Measurements from ENCODE around the gene ITGA8.
A peak's percentile ranks its signal among the peaks of the same experiment; 100 is the strongest.
"Not testable (repeated sequence)": the region's sequence is repeated elsewhere in the genome, so short reads cannot be mapped to it uniquely, and the experiment has no call there.

ITGA8 gene

GRCh38 chr10:15605740-15606369 is 113.9 kb downstream of the ITGA8 start:
- DNase-seq = no peak

GRCh38 chr10:15603446-15604011 is 116.2 kb downstream of the ITGA8 start:
- DNase-seq = peak; percentile 16

GRCh38 chr10:15601819-15602218 is 117.9 kb downstream of the ITGA8 start:
- DNase-seq = no peak

GRCh38 chr10:15595260-15595659 is 124.5 kb downstream of the ITGA8 start:
- DNase-seq = no peak

- DNase-seq = no peak
These were observed 127.8 kb downstream of the ITGA8 start for GRCh38 chr10:15591937-15592336.

- no peak for DNase-seq
These were observed 128.3 kb downstream of the ITGA8 start for GRCh38 chr10:15591431-15591830.

- no peak for DNase-seq
These were observed 130.8 kb downstream of the ITGA8 start for GRCh38 chr10:15588635-15589508.

GRCh38 chr10:15588151-15588550 is 131.6 kb downstream of the ITGA8 start:
- no peak for DNase-seq

GRCh38 chr10:15587271-15587670 is 132.5 kb downstream of the ITGA8 start:
- DNase-seq = no peak

- DNase-seq = peak; percentile 80
These were observed 134.4 kb downstream of the ITGA8 start for GRCh38 chr10:15585303-15585715.

GRCh38 chr10:15582972-15583371 is 136.8 kb downstream of the ITGA8 start:
- DNase-seq = not testable (repeated sequence)

- DNase-seq = no peak
These were observed 140.1 kb downstream of the ITGA8 start for GRCh38 chr10:15579605-15580004.

GRCh38 chr10:15572531-15573045 is 147.1 kb downstream of the ITGA8 start:
- DNase-seq = no peak

GRCh38 chr10:15571575-15571974 is 148.1 kb downstream of the ITGA8 start:
- peak; percentile 35 for DNase-seq

GRCh38 chr10:15570738-15571339 is 148.9 kb downstream of the ITGA8 start:
- DNase-seq = no peak

- DNase-seq = no peak
These were observed 151.8 kb downstream of the ITGA8 start for GRCh38 chr10:15567952-15568351.

- no peak for DNase-seq
These were observed 156.5 kb downstream of the ITGA8 start for GRCh38 chr10:15563246-15563645.

GRCh38 chr10:15562578-15562977 is 157.1 kb downstream of the ITGA8 start:
- no peak for DNase-seq

GRCh38 chr10:15562116-15562515 is 157.6 kb downstream of the ITGA8 start:
- no peak for DNase-seq

- no peak for DNase-seq
These were observed 161.6 kb downstream of the ITGA8 start for GRCh38 chr10:15558136-15558535.

GRCh38 chr10:15557168-15557567 is 162.6 kb downstream of the ITGA8 start:
- peak; percentile 44 for DNase-seq

- DNase-seq = no peak
These were observed 168.8 kb downstream of the ITGA8 start for GRCh38 chr10:15550950-15551349.

GRCh38 chr10:15548331-15548730 is 171.4 kb downstream of the ITGA8 start:
- no peak for DNase-seq
